ENCODE measurements around the gene OBSL1.

OBSL1 gene

GRCh38 chr2:219565130-219566080, 5.9 kb downstream of the OBSL1 start:
- no peak overlapping the region for H3K4me3 ChIP-seq (ENCODE audit: low read length)
- no peak for TF ChIP-seq ZNF274 (IDR thresholded peaks at IDR 0.05; ENCODE audit: low read depth, low read length)

DNA sequence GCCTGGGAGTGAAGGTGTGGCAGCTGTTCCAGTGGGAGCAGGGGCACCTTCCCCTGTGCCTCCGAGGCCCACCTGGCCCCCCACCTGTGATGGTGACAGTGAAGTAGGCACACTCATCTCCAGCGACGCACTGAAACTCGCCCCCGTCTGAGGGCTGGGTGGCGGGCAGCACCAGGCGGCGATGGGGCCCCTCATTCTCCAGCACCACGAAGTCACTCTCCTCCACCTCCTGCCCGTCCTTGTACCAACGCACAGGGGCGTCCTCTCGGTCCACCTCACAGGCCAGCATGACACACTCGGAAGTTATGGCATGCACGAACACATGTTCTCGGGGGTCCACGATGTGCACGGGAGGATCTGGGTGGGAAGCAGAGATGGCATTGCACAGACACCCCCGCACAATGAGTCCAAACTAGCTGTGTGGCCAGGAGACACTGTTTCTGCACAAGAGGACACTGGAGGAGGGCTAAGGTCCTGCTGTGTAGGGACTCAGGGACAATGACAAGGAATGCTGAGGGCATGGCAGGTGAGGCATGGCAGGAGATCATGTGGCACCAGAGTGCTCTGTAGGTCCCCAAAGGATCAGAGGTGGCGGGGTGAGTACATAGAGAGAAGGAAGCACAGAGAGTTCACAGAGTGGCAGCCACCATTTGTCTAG, 7.9 kb downstream of the OBSL1 start:
- no peak overlapping the region for H3K4me3 ChIP-seq (ENCODE audit: low read length)
- TF ChIP-seq ZNF274 (IDR thresholded peaks at IDR 0.05; ENCODE audit: low read depth, low read length): no peak

DNA sequence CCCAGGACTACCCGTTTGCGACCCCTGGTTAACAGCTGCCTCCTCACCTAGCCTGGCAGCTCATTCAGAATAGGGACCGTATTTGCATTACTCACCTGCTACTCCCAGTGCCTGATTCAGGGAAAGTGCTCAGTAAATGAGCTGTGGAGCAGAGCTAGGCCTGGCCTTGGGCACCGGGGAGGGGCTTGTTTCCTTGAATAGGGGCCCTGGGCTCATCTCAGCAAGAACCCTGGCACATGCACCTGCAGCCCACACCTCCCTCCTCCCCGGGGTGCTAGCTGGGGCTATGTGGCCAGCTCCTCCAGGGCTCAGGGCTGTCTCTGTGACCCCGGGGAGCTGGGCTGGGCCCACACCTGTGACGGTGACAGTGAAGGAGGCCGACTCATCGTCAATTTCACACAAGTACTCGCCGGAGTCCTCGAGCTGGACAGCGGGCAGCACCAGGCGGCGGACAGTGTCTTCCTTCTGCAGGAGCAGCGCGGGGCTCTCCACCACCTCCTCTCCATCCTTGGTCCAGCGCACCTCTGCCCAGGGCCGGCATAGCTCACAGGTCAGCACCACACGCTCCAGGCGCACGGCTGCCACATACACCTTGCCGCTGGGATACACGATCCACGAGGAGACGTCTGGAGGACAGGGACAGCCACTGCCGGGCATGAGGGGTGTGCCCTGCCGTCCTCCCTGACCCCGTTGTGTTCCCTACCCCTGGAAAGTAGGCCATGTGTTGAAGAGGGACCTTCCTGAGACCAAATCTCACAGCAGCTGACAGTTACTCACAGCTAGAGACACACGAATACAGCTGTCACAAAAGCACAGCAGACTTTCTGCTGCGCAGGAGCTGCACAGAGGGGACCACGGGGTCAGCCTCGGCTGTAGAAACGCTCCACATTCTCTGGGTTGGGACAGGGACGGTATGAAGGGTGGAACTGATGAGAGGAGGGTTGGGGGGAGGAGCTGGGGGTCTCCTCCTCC, 9.0 kb downstream of the OBSL1 start:
- no peak for TF ChIP-seq ZNF274 (IDR thresholded peaks at IDR 0.05; ENCODE audit: low read depth, low read length)

DNA sequence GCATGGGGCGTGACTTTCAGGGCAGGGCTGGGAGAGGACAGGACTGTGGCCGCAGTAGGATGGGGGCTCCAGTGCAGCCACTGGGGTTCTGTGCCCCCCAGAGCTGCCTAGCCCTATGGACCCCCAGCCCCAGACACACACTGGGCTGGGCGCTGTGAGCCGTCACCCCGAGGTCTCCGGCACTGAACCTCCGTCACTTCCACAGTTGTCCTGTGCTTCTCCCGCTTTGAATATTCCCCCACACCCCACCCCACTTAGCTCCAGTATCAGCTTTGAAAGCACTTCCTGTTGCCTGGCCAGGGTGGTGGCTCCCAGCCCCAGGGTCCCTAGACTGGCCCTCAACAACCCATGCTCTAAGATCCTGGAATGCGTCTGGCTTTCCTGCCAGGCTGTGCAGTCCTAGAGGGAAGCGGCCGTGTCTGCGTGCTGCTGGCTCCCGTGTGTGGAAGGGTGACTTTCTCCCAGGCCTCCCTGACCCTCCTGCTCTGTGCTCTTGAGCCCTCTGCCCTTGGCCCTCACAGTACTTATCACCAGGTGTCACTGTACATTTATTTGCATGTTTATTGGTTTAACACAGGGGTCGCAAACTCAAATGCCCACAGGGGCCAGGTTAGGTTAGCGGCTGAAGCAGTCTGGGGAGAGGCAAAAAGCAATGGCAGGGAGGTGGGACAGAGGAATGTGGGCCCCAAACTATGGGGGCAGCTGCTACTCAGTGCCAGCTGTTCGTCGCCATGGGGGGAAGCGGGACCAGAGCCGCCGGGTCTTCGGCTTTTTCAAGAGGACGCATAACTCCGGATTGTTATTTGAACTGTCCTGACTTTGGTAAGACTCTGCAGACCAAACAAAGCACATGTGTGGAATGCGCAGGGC, 9.9 kb downstream of the OBSL1 start:
- H3K4me3 ChIP-seq (ENCODE audit: low read length): no peak overlapping the region
- TF ChIP-seq ZNF274 (IDR thresholded peaks at IDR 0.05; ENCODE audit: low read depth, low read length): no peak

More for the DNA sequence above, 9.0 kb downstream of the OBSL1 start:
- H3K4me3 ChIP-seq (ENCODE audit: low read length): no peak overlapping the region

DNA sequence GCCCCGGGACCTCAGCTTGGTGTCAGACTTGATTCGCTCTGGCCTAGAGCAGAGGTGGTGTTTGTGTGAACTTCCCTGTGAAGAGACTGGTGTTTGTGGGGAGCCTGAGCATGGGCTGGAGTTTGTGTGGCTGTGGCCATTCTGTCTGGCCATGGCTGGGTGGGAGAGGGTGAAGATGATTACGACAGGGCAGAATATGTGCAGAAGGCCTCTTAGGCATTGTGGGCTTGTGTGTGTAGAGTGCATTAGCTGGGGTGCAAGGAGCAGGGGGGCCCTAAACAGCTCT, 10.5 kb downstream of the OBSL1 start:
- H3K4me3 ChIP-seq (ENCODE audit: low read length): no peak overlapping the region
- TF ChIP-seq ZNF274 (IDR thresholded peaks at IDR 0.05; ENCODE audit: low read depth, low read length): no peak

DNA sequence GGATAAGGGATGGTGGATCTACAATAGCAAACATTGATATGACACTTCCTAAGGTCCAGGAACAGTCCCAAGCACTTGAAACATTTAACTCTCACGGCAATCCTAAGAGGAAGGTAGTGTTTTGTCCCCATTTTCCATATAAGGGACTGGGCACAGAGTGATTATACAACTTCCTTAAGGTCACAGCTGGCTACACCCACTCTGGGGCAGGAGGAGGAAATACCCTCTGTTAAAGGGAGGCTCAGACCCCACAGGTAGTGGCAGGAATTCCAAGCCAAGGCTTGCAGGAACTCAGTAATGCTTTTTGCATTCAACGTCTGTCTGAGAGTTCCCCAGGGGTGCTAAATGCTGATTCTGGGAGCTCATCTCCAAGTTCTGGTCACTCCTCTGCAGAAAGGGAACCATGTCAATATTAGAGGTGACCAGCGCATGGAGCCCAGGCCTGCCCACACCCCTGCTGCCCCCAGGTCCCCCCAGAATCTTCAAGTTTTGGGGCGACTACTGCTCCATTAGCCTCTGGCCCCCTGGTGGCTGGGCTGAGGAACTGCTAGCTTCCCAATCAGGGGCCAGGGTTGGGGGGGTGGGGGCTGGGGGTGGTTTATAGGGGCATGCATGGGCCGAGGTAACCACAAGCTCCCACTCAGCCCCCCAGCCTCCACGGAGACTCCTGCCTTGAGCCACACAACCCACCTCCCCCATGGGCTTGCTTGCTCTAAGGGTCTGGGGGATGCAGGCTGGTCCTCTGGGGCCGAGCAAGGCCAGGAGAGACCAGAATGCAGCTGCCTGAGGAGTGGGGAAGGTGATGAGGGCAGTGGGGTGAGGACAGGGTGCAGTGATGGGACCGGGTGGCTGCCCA, 11.1 kb downstream of the OBSL1 start:
- H3K4me3 ChIP-seq (ENCODE audit: low read length): no peak overlapping the region
- no peak for TF ChIP-seq ZNF274 (IDR thresholded peaks at IDR 0.05; ENCODE audit: low read depth, low read length)

DNA sequence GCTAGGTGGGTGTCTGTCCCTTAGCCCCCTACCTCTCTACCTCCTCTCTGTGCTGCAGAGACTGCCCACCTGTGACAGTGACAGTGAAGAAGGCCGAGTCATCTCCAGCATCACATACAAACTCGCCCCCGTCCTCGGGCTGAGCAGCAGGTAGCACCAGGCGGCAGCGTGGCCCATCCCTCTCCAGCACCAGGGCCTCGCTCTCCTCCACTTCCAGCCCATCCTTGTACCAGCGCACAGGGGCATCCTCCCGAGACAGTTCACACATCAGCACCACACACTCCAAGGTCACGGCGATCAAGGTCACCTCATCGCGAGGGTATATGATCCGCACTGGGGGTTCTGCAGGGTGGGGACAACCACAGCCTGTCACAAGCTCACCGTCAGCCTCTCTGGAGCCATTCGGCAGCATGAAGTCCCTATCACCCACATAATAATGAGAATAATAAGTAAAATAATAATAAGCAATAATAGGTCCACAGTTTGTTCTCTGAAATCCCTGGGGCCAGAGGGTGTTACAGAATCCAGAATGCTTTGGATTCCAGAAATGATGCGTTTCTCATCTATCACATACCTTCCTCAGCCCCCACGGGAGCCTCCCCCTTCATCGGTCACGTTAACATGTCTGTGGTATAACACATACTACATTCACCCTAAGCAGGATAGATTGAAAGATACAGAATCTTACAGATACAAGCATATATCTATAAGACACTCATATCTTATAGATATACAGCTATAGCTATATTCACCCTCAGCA, 12.0 kb downstream of the OBSL1 start:
- TF ChIP-seq ZNF274 (IDR thresholded peaks at IDR 0.05; ENCODE audit: low read depth, low read length): no peak
- H3K4me3 ChIP-seq (ENCODE audit: low read length): no peak overlapping the region

DNA sequence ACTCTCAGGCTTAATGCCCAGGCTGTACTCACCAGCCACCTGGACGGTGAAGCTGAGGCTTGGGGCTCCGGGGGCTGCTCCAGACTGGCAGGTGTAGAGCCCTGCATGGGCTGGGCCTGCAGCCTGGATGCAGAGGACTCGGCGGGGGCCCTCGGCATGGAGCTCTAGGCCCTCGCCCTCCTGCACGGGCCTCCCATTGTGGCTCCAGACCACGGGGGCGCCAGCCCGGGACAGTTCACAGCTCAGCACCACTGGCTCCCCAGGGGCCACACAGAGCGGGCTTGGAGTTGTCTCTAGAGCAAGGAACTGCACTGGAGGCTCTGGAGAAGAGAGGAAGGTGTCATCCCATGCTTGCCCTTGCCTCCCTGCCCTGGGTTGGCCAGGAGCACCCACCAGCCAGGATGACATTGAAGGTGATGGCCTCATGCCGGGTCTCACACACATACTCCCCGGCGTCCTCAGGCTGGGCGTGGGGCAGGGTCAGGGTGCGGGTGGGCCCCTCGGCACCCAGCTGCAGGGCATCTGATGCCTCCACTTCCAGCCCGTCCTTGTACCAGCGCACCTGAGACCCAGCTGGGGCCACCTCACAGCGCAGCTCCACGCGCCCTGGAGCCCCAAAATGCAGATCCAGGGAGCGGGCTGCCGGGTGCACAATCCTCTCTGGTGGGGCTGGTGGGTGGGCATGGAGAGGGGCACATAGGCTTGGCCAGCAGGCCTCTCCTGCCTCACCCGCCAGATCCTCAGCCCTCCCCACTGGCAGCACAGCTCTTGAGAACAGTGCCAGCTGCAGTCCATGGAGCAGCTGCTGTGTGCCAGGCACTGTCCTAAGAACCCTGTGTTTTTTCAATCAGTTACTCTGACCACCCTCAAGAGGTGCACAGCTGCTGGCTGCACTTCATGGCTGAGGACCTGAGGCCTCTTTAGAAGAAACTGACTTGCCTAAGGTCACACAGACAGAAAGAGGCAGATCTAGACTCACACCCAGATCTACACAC, 13.3 kb downstream of the OBSL1 start:
- TF ChIP-seq ZNF274 (IDR thresholded peaks at IDR 0.05; ENCODE audit: low read depth, low read length): no peak
- H3K4me3 ChIP-seq (ENCODE audit: low read length): no peak overlapping the region

DNA sequence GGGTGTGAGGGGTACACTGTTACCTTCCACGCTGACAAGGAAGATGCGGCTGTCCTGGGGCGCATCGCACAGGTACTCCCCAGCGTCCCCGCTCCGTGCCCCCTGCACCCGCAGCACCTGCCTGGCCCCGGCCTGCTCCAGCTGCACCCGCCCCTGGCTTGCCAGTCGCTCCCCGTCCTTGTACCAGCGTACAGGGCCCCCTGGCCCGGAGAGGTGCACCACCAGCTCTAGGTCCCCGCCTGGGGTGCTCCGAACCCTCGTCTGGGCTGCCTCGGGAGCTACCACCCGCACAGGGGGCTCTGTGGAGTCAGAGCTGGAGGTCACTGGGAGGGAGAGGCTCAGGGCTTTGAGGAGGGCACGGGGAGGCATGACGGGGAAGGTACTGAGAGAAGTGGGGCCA, 14.0 kb downstream of the OBSL1 start:
- TF ChIP-seq ZNF274 (IDR thresholded peaks at IDR 0.05; ENCODE audit: low read depth, low read length): no peak

GRCh38 chr2:219556413-219556812, 14.9 kb downstream of the OBSL1 start:
- H3K4me3 ChIP-seq (ENCODE audit: low read length): no peak overlapping the region
- TF ChIP-seq ZNF274 (IDR thresholded peaks at IDR 0.05; ENCODE audit: low read depth, low read length): no peak

More for the DNA sequence above, 14.0 kb downstream of the OBSL1 start:
- H3K4me3 ChIP-seq (ENCODE audit: low read length): no peak overlapping the region

DNA sequence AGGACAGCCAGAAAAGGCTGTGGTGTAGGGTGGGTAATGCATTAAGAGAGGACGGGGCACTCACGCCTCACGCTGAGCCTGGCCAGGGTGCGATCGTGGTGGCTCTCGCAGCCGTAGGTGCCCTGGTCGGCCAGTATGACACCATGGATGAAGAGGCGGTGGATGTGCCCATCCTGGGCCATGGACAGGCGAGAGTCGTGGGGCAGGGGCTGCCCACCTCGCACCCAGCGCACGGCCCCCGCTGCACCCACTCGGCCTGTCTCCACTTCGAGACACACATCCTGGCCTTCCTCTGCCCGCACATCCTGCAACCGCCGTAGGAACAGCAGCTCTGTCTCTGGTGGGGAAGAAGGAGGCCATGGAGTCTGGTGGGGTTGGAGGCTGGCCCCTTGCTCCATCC, 15.4 kb downstream of the OBSL1 start:
- H3K4me3 ChIP-seq (ENCODE audit: low read length): no peak overlapping the region
- TF ChIP-seq ZNF274 (IDR thresholded peaks at IDR 0.05; ENCODE audit: low read depth, low read length): no peak
